Psoas muscle (tissue), 8 donors: ENCODE data around the gene TMEM100. TPM values are rescaled to one million over a fixed set of nuclear protein-coding genes. Genes with fewer than 3 reads are reported as not detected.

ENCODE experiments used
- ATAC-seq, 4 donors: fragments of 200-7000 bp; cut with Tn5 transposase; one replicate each; pipeline ENCODE4 v1.9.1; 2020; ENCODE audit warnings: moderate library complexity in 3 of 4, mild to moderate bottlenecking in 2 of 4
- DNase-seq, 2 donors: peaks; one replicate each; pipeline ENCODE4 v3.0.0-alpha.2; 2020
- H3K27ac ChIP-seq: fragments of 200-600 bp; one replicate; pipeline ENCODE4 v1.8.0; 2022
- H3K27me3 ChIP-seq, 3 donors: fragments of 200-600 bp in 1 of 3; one replicate each; pipeline versions ENCODE4 v1.6.1 to v1.8.0; 2013 to 2022; ENCODE audit warnings: low read length in 2 of 3, mild to moderate bottlenecking in 2 of 3, moderate library complexity in 1 of 3; ENCODE audit not compliant: insufficient read depth in 3 of 3
- H3K36me3 ChIP-seq, 2 donors: fragments of 200-600 bp in 1 of 2; one replicate each; pipeline versions ENCODE4 v1.6.1 to v1.8.0; 2013 to 2022; ENCODE audit warnings: low read depth in 1 of 2, mild to moderate bottlenecking in 1 of 2, moderate library complexity in 1 of 2; ENCODE audit not compliant: insufficient read depth in 1 of 2
- H3K4me1 ChIP-seq: fragments of 200-600 bp; one replicate; pipeline ENCODE4 v1.8.0; 2022
- H3K4me3 ChIP-seq: fragments of 200-600 bp; one replicate; pipeline ENCODE4 v1.8.0; 2022; ENCODE audit warnings: mild to moderate bottlenecking
- H3K9me3 ChIP-seq: fragments of 200-600 bp; one replicate; pipeline ENCODE4 v1.8.0; 2022
- WGBS, 3 donors: extraction: QIAGEN DNeasy Blood & Tissue Kit; methylation state at CpG; one replicate each; pipeline versions ENCODE4 v1.1.6 to v1.1.7; 2013; 5-methylcytosine and 5-hydroxymethylcytosine counted together
- intact Hi-C, 2 donors: fragments of 100-400 bp; cut with DNase I; formaldehyde crosslinking; loops; one replicate each; pipeline versions ENCODE4 v1.11.0 to v1.14.2; 2022
- polyA plus RNA-seq, 3 donors: library from polyadenylated mRNA; stranded (reverse); fragments of 200-250 nt; gene quantifications; one replicate each; pipeline ENCODE4 v1.2.3, GENCODE V29; 2013
- total RNA-seq, 4 donors: library from RNA; stranded (reverse); fragmentation: NEBNext Ultra II Directional in 2 of 4; extraction: Animal tissue kit (Norgen Biotek cat#: 25700) in 2 of 4; gene quantifications; one replicate each; pipeline versions ENCODE4 v1.2.1 to v1.2.4, GENCODE V29; 2021 to 2023
- TF ChIP-seq, protein P1 (sequence below): fragments of 200-600 bp; IDR thresholded peaks from one replicate; pipeline ENCODE4 v1.8.0; 2022; ENCODE audit warnings: antibody characterized with exemption
- donor health status: healthy with polysubstance abuse.
- donor health status: DM: no; HTN: no; CAD: no; lungs with moderate emphysema.
- donor health status: Bipolar disorder and iron deficiency.
- donor health status: healthy.
- donor health status: DM: yes; HTN: yes; CAD: no.
- donor health status: DM: no; HTN: no; CAD: no.
- donor health status: DM: no; HTN: no; CAD: no.
- donor health status: DM: yes; HTN: yes; CAD: no.

The TMEM100 gene
- total and polyA plus RNA-seq, 7 donors, result 2.3 to 79.9 (median 7.3) TPM

DNA sequence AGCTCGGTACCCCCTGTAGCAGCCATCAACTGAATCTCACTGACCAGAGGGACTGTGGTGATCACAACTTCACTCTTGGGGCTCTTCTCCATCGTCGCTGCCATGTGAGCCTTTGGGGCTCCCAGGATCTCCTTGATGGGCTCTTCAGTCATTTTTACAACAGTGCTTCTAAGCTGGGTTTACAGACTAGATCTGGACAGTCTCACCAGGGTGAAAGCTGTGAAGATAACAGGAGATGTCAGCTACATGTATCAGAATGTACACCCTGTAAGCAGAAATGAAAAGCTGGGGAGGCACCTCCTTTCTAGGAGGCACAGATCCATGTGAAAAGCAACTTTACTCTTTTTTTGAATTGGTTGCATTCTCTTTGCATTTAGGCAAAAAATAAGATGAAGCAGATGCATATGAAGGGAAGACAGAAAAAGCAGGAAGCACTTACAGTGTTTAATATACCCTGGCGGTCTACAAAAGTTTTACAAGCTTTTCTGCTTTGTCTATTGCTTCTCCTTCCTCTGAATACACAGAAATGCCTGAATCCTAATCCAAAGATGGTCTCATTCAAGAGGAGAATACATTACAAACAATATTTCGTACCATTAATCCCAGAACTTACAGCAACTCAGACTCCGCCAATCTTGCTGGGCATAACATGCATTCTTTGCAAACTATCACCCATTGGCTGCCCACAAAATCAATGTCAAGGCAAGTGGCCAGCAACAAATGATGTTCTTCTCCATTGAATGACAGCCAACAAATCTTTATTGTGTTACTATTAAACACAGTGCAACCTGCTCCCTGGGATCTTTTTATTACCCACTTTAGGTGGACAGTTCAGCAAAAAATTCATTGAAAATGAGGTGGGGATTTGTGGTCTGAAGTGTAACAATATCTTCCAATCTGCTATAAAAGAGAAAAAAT, 1.5 kb downstream of the TMEM100 start:
- TF ChIP-seq, protein P1, sequence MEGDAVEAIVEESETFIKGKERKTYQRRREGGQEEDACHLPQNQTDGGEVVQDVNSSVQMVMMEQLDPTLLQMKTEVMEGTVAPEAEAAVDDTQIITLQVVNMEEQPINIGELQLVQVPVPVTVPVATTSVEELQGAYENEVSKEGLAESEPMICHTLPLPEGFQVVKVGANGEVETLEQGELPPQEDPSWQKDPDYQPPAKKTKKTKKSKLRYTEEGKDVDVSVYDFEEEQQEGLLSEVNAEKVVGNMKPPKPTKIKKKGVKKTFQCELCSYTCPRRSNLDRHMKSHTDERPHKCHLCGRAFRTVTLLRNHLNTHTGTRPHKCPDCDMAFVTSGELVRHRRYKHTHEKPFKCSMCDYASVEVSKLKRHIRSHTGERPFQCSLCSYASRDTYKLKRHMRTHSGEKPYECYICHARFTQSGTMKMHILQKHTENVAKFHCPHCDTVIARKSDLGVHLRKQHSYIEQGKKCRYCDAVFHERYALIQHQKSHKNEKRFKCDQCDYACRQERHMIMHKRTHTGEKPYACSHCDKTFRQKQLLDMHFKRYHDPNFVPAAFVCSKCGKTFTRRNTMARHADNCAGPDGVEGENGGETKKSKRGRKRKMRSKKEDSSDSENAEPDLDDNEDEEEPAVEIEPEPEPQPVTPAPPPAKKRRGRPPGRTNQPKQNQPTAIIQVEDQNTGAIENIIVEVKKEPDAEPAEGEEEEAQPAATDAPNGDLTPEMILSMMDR, result no peak
- DNase-seq (no peak), ATAC-seq (no peak)
- H3K4me1 ChIP-seq, result peaks cover 18% of the 10 kb centered on the region
- intact Hi-C loops, result loop anchor here in 1 of 2 donors (5.0 kb wide), 1 partner anchor 51 kb away; no protein-coding TSS in a partner anchor
- H3K27me3 ChIP-seq, result peaks cover 0 to 2% (median 0%) of the 10 kb centered on the region in 3 donors
- H3K9me3 ChIP-seq, result no peaks in the 10 kb centered on the region
- no peak overlapping the region for H3K27ac ChIP-seq
- WGBS, 3 donors, result 92 to 95% (median 94%) methylated on average over 6 of the region's 6 CpGs
- peak overlapping the region; percentile 65 for H3K4me3 ChIP-seq
- H3K36me3 ChIP-seq, result peaks cover 0 to 8% of the 10 kb centered on the region in 2 donors

DNA sequence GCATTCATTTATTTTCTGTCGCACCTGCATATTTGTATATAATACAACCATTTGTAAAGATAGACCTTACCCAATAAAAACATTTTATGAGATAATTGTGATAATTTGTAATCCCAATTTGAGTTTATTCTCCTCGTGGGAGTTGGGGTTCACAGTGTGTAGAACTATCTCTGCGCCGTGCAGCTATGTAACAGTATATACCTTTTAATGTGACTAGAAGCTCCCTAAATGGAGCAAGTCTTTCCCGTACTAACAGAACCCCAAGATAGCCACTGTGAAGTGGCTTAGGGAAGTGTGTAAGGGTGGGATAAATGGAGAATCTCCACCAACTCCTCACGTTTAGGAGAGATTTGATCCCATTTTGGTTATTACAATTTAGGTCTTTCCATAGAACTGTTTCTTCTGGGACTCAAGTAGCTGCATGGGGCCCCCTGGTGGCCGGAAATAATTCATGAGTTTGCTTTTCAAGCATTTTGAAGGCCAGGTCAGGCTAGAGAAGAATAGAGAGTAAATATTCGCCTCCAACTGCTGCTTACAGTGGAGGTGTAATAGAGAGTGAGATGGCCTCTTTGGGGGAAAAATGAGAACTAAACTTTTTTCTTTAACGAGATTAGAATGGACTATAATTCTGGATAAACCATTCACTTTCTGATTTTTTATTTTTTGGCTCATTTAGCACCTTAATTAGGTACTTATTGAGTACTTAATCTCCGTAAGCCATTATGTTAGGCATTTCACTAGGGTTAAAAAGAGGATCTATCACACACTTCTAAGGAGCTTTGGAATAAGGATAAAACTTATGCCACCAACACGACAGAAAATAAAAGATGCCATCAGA, 4.5 kb downstream of the TMEM100 start:
- WGBS, 3 donors, result 45 to 57% (median 48%) methylated on average over 11 of the region's 11 CpGs

DNA sequence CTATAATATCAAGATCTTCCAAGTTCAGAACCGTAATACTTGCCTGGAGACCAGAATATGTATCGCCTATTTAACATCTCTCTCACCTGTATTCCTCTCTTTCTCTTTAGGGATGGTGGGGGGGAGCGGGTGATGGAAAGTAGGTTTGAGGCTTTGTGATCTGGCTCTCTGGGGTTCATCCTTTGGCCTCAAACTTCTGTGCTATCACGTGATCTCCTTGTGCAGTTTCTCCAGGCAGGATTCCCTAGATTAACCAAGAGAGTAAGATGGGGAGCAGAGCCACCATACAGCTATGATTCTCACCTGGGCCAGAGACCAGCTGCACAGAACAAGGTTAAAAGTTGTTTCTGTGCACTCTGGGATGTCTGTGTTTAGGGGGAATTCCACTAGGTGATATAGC, 5.2 kb downstream of the TMEM100 start:
- Histone ChIP-seq H3K27ac (no peak overlapping the region), H3K4me3 (no peak overlapping the region), H3K9me3 (no peaks in the 10 kb centered on the region), H3K36me3 (peaks cover 0 to 8% of the 10 kb centered on the region in 2 donors), H3K4me1 (peaks cover 7% of the 10 kb centered on the region), H3K27me3 (peaks cover 0 to 3% (median 0%) of the 10 kb centered on the region in 3 donors)
- DNase-seq (no peak), ATAC-seq (no peak)
- intact Hi-C loops, result loop anchor here in 1 of 2 donors (5.0 kb wide), 2 partner anchors 35 to 115 kb away; partner anchors contain the start of gene PCTP
- WGBS, 3 donors, result 84 to 92% (median 88%) methylated on average over 4 of the region's 4 CpGs
- TF ChIP-seq, protein P1, result no peak

More for the DNA sequence above, 4.5 kb downstream of the TMEM100 start:
- Histone ChIP-seq H3K36me3 (peaks cover 0 to 8% of the 10 kb centered on the region in 2 donors), H3K4me3 (no peak overlapping the region), H3K27me3 (peaks cover 0 to 3% (median 0%) of the 10 kb centered on the region in 3 donors), H3K4me1 (peaks cover 12% of the 10 kb centered on the region), H3K9me3 (no peaks in the 10 kb centered on the region), H3K27ac (no peak overlapping the region)
- TF ChIP-seq, protein P1, result peak; percentile 86
- DNase-seq, result peak; percentile 75 to 84
- peak; percentile 43 to 82 (median 72) for ATAC-seq
- intact Hi-C loops, result loop anchor here (2.0 to 5.0 kb wide), 4 partner anchors 34 to 191 kb away; partner anchors contain the start of gene PCTP (in 1 of the 2)

DNA sequence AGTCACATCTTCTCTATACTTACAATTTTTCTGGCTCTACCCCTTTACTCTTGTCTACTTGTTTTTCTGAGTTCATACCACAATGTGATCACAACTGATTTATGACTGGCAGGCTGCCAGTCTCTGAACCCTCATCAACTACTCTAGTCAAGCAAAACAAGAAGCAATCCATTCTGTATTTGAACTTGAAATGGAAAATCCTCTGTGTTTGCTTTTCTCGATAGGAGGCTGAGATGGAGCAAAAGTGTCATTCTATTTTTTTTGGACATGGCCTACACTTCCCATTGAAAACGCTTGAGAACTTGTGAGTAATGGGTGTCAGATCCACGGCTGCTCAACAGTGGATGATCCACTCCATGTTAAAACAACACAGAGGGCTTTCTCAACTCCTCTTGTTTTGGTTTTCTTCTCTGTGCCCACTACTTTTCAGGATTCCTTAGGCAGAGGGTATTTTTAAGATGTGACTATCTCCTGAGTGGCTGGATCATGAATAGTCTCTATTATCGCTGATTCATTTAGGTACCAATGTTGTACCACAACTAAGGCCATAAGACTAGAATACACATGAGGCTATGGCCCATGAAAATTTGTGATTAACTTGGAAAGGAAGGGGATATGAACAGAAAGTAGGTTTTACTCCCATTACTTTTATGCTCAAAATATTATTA, 11.7 kb downstream of the TMEM100 start:
- H3K27me3 ChIP-seq, result no peaks in the 10 kb centered on the region
- H3K4me3 ChIP-seq, result no peak overlapping the region
- no peaks in the 10 kb centered on the region for H3K36me3 ChIP-seq
- DNase-seq (no peak), ATAC-seq (peak; percentile 43 to 68 (median 65))
- peaks cover 34% of the 10 kb centered on the region for H3K4me1 ChIP-seq
- WGBS, 3 donors, result 62 to 72% (median 66%) methylated on average over 4 of the region's 4 CpGs
- TF ChIP-seq, protein P1, result no peak
- H3K9me3 ChIP-seq, result no peaks in the 10 kb centered on the region
- peak overlapping the region; percentile 90 for H3K27ac ChIP-seq
- intact Hi-C loops, result no loop called here
